Thyroid gland (tissue), 4 donors: ENCODE data around the gene NEDD4. TPM values are rescaled to one million over a fixed set of nuclear protein-coding genes. Genes with fewer than 3 reads are reported as not detected.

Experiments
- DNase-seq, 2 donors: peaks; one replicate each; pipeline ENCODE4 v3.0.0-alpha.2; 2019
- H3K27ac ChIP-seq, 3 donors: fragments of 200-600 bp; sonication (generic); 1 replicate in 2 of 3; 2 replicates in 1 of 3; pipeline ENCODE4 v1.5.1; 2016 to 2019; ENCODE audit warnings: mild to moderate bottlenecking in 1 of 3, moderate library complexity in 1 of 3
- H3K27me3 ChIP-seq: fragments of 200-600 bp; sonication (generic); one replicate; pipeline ENCODE4 v1.5.1; 2019
- H3K36me3 ChIP-seq, 2 donors: fragments of 200-600 bp; sonication (generic); one replicate each; pipeline ENCODE4 v1.5.1; 2016 to 2019
- H3K4me1 ChIP-seq, 2 donors: fragments of 200-600 bp; sonication (generic); one replicate each; pipeline ENCODE4 v1.5.1; 2017 to 2019
- H3K4me3 ChIP-seq, 3 donors: fragments of 200-600 bp; sonication (generic); replicated peaks in 1 of 3; 1 replicate in 2 of 3; 2 replicates in 1 of 3; pipeline ENCODE4 v1.5.1; 2016; ENCODE audit warnings: mild to moderate bottlenecking in 1 of 3
- H3K9me3 ChIP-seq: fragments of 200-600 bp; sonication (generic); one replicate; pipeline ENCODE4 v1.5.1; 2017
- POLR2A ChIP-seq, 2 donors: fragments of 450-650 bp; IDR thresholded peaks; one replicate each; pipeline ENCODE4 v1.6.1; 2017; ENCODE audit warnings: antibody characterized with exemption in 2 of 2, mild to moderate bottlenecking in 2 of 2, moderate library complexity in 1 of 2
- WGBS, 2 donors: methylation state at CpG; one replicate each; pipeline ENCODE4 v1.1.5; 2017; 5-methylcytosine and 5-hydroxymethylcytosine counted together
- intact Hi-C: fragments of 100-400 bp; cut with DNase I; formaldehyde crosslinking; loops from one replicate; pipeline ENCODE4 v1.15.1; 2023
- total RNA-seq, 4 donors: library from RNA; depleted of rRNA; stranded (reverse); fragments of >200 nt; gene quantifications; one replicate each; pipeline ENCODE4 v1.2.3, GENCODE V29; 2016
- TF ChIP-seq, protein P1 (sequence below), 6 experiments: fragments of 200-600 bp in 3 of 6; fragments of 450-650 bp in 3 of 6; sonication (generic) in 3 of 6; IDR thresholded peaks; one replicate each; pipeline ENCODE4 v1.5.1; 2016 to 2019; ENCODE audit warnings: antibody characterized with exemption in 6 of 6, mild to moderate bottlenecking in 2 of 6, inconsistent platforms in 1 of 6, moderate library complexity in 1 of 6

The NEDD4 gene
- 10 to 100 TPM; 10.1 to 22.1 (median 19.2) TPM for total RNA-seq

DNA sequence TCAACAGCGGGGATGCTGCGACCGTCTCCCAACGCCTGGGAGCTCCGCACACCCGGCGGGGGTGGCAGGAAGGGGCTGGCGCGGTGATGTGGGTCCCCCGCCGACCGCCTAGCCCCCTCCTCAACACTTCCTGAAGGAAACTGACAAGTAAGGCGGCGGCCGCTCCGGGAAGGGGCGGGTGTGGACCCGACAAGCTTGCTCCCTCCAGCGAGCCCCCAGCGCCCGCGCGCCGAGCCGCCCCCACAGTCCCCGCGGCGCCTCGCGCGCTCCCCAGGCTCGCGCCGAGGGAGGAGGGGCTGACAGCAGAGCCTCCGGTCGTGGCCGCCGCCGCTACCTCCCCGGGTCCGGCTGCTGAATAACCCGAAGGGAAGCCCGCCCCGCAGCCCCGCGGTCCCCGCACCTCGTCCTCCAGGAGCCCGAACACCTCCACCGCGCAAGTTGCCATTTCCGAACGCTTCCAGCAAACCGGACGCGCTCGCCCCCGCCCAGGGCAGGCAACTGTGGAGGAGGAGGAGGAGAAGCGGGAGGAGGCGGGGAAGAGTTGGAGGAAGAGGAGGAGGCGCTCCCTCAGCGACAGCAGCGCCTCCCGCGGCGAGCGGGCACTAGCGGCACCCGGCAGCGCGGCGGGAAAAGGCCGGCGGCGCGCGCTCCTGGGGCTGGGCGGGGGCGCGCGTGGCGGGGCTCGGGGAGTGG, at the start of gene NEDD4:
TSS of gene NEDD4 (minus strand) at position 502 of the 693 bp plus-strand sequence. CDS start at position 445, 57 bp downstream.
- H3K9me3 ChIP-seq, result no peaks in the 10 kb centered on the region
- DNase-seq, result peak; percentile 85 to 89
- no peaks in the 10 kb centered on the region for H3K27me3 ChIP-seq
- no peaks in the 10 kb centered on the region for H3K36me3 ChIP-seq
- peak within 1 kb of the TSS; percentile 82 to 93 (median 87) for H3K27ac ChIP-seq
- H3K4me1 ChIP-seq, result no peaks in the 10 kb centered on the region
- peak in 1 of 2 donors; percentile 64 for TF ChIP-seq POLR2A (IDR thresholded peaks at IDR 0.05)
- TF ChIP-seq, protein P1, sequence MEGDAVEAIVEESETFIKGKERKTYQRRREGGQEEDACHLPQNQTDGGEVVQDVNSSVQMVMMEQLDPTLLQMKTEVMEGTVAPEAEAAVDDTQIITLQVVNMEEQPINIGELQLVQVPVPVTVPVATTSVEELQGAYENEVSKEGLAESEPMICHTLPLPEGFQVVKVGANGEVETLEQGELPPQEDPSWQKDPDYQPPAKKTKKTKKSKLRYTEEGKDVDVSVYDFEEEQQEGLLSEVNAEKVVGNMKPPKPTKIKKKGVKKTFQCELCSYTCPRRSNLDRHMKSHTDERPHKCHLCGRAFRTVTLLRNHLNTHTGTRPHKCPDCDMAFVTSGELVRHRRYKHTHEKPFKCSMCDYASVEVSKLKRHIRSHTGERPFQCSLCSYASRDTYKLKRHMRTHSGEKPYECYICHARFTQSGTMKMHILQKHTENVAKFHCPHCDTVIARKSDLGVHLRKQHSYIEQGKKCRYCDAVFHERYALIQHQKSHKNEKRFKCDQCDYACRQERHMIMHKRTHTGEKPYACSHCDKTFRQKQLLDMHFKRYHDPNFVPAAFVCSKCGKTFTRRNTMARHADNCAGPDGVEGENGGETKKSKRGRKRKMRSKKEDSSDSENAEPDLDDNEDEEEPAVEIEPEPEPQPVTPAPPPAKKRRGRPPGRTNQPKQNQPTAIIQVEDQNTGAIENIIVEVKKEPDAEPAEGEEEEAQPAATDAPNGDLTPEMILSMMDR (IDR thresholded peaks at IDR 0.05), result peak in 4 of 6 experiments; percentile 28 to 76 (median 42)
- 0% methylated on average over 20 to 22 of the region's 83 CpGs for WGBS, 2 donors
- intact Hi-C loops, result no loop called here
- peak within 1 kb of the TSS; percentile 45 to 95 (median 89) for H3K4me3 ChIP-seq

DNA sequence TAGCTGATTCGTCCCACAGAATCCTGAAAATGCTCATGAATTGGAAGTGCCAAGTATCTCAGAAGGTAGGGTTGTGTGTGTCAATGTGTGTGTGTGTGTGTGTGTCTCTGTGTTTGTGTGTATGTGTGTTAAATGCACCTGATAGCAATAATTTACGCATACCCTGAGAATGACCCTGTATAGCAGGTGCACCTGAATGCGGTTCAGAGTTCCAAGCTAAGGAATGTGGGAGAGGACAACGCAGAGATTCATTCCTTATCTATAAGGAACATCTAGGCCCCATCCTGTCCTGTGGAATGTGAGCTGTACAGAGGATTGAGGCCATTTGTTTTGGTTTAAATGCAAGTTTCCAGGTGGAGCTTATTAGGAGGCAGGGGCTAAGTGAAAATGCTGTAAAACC, 49.1 kb upstream of the NEDD4 start:
- no peak for DNase-seq
- 77 to 83% methylated on average over 4 of the region's 4 CpGs for WGBS, 2 donors
- H3K4me3 ChIP-seq, result no peak overlapping the region
- intact Hi-C loops, result no loop called here
- TF ChIP-seq, protein P1 (IDR thresholded peaks at IDR 0.05), result no peak
- no peak for TF ChIP-seq POLR2A (IDR thresholded peaks at IDR 0.05)
- no peak overlapping the region for H3K27ac ChIP-seq
- H3K27me3 ChIP-seq, result no peaks in the 10 kb centered on the region
- no peaks in the 10 kb centered on the region for H3K4me1 ChIP-seq
- no peaks in the 10 kb centered on the region for H3K9me3 ChIP-seq
- H3K36me3 ChIP-seq, result no peaks in the 10 kb centered on the region

DNA sequence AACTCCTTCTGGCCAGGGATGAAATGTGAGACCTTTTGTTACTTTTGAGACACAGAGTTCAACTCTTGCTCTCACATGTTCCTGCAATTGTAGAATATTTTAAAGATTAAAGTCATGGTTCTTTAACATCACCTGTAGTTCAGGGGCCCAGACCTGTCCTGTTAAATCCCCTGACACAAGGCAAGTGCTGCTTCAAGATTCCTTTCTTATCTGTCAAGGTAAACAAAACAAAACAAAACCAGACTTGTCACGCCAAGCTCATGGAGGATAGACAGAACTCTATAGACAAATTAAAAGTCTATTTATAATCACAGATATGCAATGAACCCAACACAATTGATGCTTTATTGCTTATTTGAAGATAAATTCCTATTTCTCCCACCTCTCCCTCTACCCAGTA, 48.6 kb upstream of the NEDD4 start:
- no peaks in the 10 kb centered on the region for H3K36me3 ChIP-seq
- no peaks in the 10 kb centered on the region for H3K9me3 ChIP-seq
- intact Hi-C loops, result no loop called here
- TF ChIP-seq, protein P1 (IDR thresholded peaks at IDR 0.05), result no peak
- no peak for TF ChIP-seq POLR2A (IDR thresholded peaks at IDR 0.05)
- no peaks in the 10 kb centered on the region for H3K4me1 ChIP-seq
- DNase-seq, result no peak
- WGBS, 2 donors, result 88 to 92% methylated on average over 1 of the region's 1 CpG
- H3K27ac ChIP-seq, result no peak overlapping the region
- no peaks in the 10 kb centered on the region for H3K27me3 ChIP-seq
- H3K4me3 ChIP-seq, result no peak overlapping the region

DNA sequence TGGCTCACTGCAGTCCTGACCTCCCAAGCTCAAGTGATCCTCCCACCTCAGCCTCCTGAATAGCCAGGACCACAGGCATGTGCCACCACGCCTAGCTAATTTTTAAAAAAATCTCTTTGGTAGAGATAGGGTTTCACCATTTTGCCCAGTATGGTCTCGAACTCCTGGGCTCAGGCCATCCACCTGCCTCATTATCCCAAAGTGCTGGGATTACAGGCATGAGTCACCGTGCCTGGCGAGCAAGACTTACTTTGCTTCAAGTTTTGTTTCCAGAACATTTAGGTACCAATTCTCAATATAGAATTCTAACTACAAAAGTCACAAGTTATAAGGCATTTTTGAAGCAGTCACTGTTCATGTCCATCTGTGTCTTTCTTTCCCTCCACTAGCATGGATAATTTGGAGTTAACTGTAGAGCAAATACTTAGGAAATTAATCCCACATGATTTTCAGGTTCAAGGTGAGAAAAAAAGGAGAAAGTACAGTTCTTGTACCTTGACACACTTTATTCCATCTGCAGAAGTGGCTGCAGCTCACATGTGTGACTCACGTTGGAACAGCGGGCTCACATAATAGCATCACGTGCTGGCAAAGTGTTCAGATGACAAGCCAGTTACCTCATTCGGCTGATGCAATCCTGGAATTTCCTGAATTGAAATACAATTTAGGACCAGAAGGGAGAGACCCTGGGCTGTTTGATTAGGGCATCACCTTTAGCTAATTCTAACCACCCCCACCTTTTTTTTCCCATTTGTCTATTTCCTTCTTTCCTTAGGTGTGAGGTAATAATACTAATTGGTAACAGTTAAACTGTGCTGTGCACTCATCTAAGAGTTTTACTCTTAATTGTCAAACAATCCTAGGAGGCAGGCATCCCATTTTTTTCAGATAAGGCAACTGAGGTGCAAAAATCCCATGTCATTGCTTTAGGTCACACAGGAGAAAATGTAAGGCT, 46.9 kb upstream of the NEDD4 start:
- no peaks in the 10 kb centered on the region for H3K36me3 ChIP-seq
- 57 to 59% methylated on average over 8 of the region's 8 CpGs for WGBS, 2 donors
- no peaks in the 10 kb centered on the region for H3K4me1 ChIP-seq
- intact Hi-C loops, result no loop called here
- no peaks in the 10 kb centered on the region for H3K9me3 ChIP-seq
- no peaks in the 10 kb centered on the region for H3K27me3 ChIP-seq
- TF ChIP-seq, protein P1 (IDR thresholded peaks at IDR 0.05), result no peak
- no peak for TF ChIP-seq POLR2A (IDR thresholded peaks at IDR 0.05)
- DNase-seq, result peak; percentile 63 to 64
- no peak overlapping the region for H3K27ac ChIP-seq
- no peak overlapping the region for H3K4me3 ChIP-seq
